SK-N-SH (cell line): ENCODE results near the gene IRF3. TPM values are rescaled to one million over a fixed set of nuclear protein-coding genes. Genes with fewer than 3 reads are reported as not detected.

Experiments used
- CTCF ChIA-PET: fragments of 300-600, 350-600 bp; formaldehyde crosslinking; extraction: SDS; loops from one replicate; lab custom pipeline; 2021; lab: Yijun Ruan, JAX
- POLR2A ChIA-PET: fragments of 350-600 bp; sonication (Branson Sonifier 250); formaldehyde crosslinking; extraction: SDS; loops from one replicate; lab custom pipeline; 2020; ENCODE audit warnings: antibody characterized with exemption, inconsistent platforms; lab: Yijun Ruan, JAX
- DNase-seq: peaks from one replicate; pipeline ENCODE4 v3.0.0; 2012
- H2AFZ ChIP-seq: fragments of 200-600 bp; sonication (generic); 2 replicates; pipeline ENCODE4 v1.8.1; 2016; ENCODE audit warnings: antibody characterized with exemption, mild to moderate bottlenecking, low read depth
- H3F3A ChIP-seq: fragments of 200-600 bp; sonication (generic); replicated peaks from 2 replicates; pipeline ENCODE3; 2016; ENCODE audit warnings: antibody characterized with exemption, mild to moderate bottlenecking; ENCODE audit not compliant: insufficient read depth
- H3K27ac ChIP-seq, 2 experiments: fragments of 200-500 bp in 1 of 2; fragments of 200-600 bp in 1 of 2; sonication (Bioruptor generic) in 1 of 2; sonication (generic), shearing (Covaris generic) in 1 of 2; 2 replicates each; pipeline versions ENCODE4 v1.5.1 to v1.6.1; 2014 to 2016; ENCODE audit warnings: low read depth in 2 of 2, inconsistent platforms in 1 of 2, low read length in 1 of 2, mild to moderate bottlenecking in 1 of 2, mixed read lengths in 1 of 2
- H3K27me3 ChIP-seq: fragments of 200-600 bp; sonication (generic), shearing (Covaris generic); 2 replicates; pipeline ENCODE4 v1.6.1; 2016; ENCODE audit warnings: mixed run types; ENCODE audit not compliant: insufficient read depth
- H3K36me3 ChIP-seq, 2 experiments: fragments of 200-500 bp in 1 of 2; fragments of 200-600 bp in 1 of 2; sonication (Bioruptor generic) in 1 of 2; sonication (generic) in 1 of 2; replicated peaks in 1 of 2; 2 replicates each; pipeline versions ENCODE3 to v1.5.1; 2014 to 2016; ENCODE audit warnings: low read length in 1 of 2, mild to moderate bottlenecking in 1 of 2; ENCODE audit not compliant: insufficient read depth in 2 of 2, control insufficient read depth in 1 of 2
- H3K4me1 ChIP-seq, 2 experiments: fragments of 200-500 bp in 1 of 2; fragments of 200-600 bp in 1 of 2; sonication (Bioruptor generic) in 1 of 2; sonication (generic), shearing (Covaris generic) in 1 of 2; 2 replicates each; pipeline versions ENCODE4 v1.5.1 to v1.6.1; 2014 to 2016; ENCODE audit warnings: low read depth in 1 of 2, low read length in 1 of 2, mixed run types in 1 of 2; ENCODE audit not compliant: insufficient read depth in 2 of 2, control insufficient read depth in 1 of 2
- H3K4me2 ChIP-seq: fragments of 200-600 bp; sonication (generic), shearing (Covaris generic); 2 replicates; pipeline ENCODE4 v1.6.1; 2017; ENCODE audit warnings: mixed run types
- H3K4me3 ChIP-seq, 2 experiments: fragments of 200-500 bp in 1 of 2; fragments of 200-600 bp in 1 of 2; sonication (Bioruptor generic) in 1 of 2; sonication (generic), shearing (Covaris generic) in 1 of 2; 2 replicates each; pipeline versions ENCODE4 v1.5.1 to v1.8.1; 2014 to 2016; ENCODE audit warnings: low read depth in 2 of 2, inconsistent platforms in 1 of 2, low read length in 1 of 2, mild to moderate bottlenecking in 1 of 2, mixed read lengths in 1 of 2, moderate library complexity in 1 of 2
- H3K79me2 ChIP-seq: fragments of 200-600 bp; sonication (generic); 2 replicates; pipeline ENCODE4 v1.8.1; 2017; ENCODE audit warnings: mild to moderate bottlenecking; ENCODE audit not compliant: insufficient read depth
- H3K9ac ChIP-seq: fragments of 200-600 bp; sonication (generic); 2 replicates; pipeline ENCODE4 v1.6.1; 2017; ENCODE audit warnings: mixed run types
- H3K9me2 ChIP-seq: fragments of 200-600 bp; sonication (generic); 2 replicates; pipeline ENCODE4 v1.6.1; 2017; ENCODE audit warnings: mixed run types
- H3K9me3 ChIP-seq: fragments of 200-600 bp; sonication (generic); 2 replicates; pipeline ENCODE4 v1.6.1; 2017; ENCODE audit warnings: mixed run types, mild to moderate bottlenecking, moderate library complexity
- H4K20me1 ChIP-seq: fragments of 200-600 bp; sonication (generic); 2 replicates; pipeline ENCODE4 v1.6.1; 2017; ENCODE audit warnings: mild to moderate bottlenecking, mixed run types; ENCODE audit not compliant: insufficient read depth
- CHD2 ChIP-seq: fragments of 150-350 bp; IDR thresholded peaks from 2 replicates; pipeline ENCODE4 v1.6.1; 2018; ENCODE audit warnings: low read length; ENCODE audit not compliant: partially characterized antibody
- EP300 ChIP-seq, 2 experiments: IDR thresholded peaks; 2 replicates each; pipeline versions ENCODE4 v1.4.0 to v1.6.1; 2012; ENCODE audit warnings: borderline replicate concordance in 1 of 2, low read depth in 1 of 2, low read length in 1 of 2
- FOSL2 ChIP-seq: IDR thresholded peaks from 2 replicates; pipeline ENCODE4 v1.4.0; 2012; ENCODE audit warnings: low read depth, mild to moderate bottlenecking, moderate library complexity, borderline replicate concordance
- FOXJ3 ChIP-seq: sonication (generic); formaldehyde crosslinking; IDR thresholded peaks from 2 replicates; pipeline ENCODE4 v1.5.1; 2020; ENCODE audit warnings: mild to moderate bottlenecking, missing genetic modification reagents
- FOXM1 ChIP-seq: IDR thresholded peaks from 2 replicates; pipeline ENCODE4 v1.4.0; 2012; ENCODE audit warnings: low read depth, mild to moderate bottlenecking
- GABPA ChIP-seq: IDR thresholded peaks from 2 replicates; pipeline ENCODE4 v1.4.0; 2012; ENCODE audit warnings: low read depth, mild to moderate bottlenecking
- MEF2A ChIP-seq: IDR thresholded peaks from 2 replicates; pipeline ENCODE4 v1.4.0; 2012; ENCODE audit warnings: low read depth, borderline replicate concordance
- POLR2AphosphoS5 ChIP-seq: IDR thresholded peaks from 2 replicates; pipeline ENCODE4 v1.6.1; 2012; ENCODE audit warnings: low read depth, low read length
- RAD21 ChIP-seq: IDR thresholded peaks from 2 replicates; pipeline ENCODE4 v1.6.1; 2012; ENCODE audit warnings: mild to moderate bottlenecking, low read length
- RCOR1 ChIP-seq: fragments of 150-350 bp; IDR thresholded peaks from 2 replicates; pipeline ENCODE4 v1.6.1; 2017; ENCODE audit warnings: antibody characterized with exemption, low read length
- SMC3 ChIP-seq: IDR thresholded peaks from 2 replicates; pipeline ENCODE4 v1.6.1; 2012; ENCODE audit warnings: low read depth, low read length, improper control_type of control experiment
- TAF1 ChIP-seq: IDR thresholded peaks from 2 replicates; pipeline ENCODE4 v1.6.1; 2012; ENCODE audit warnings: low read depth, mild to moderate bottlenecking, low read length, moderate library complexity, borderline replicate concordance
- TCF12 ChIP-seq: IDR thresholded peaks from 2 replicates; pipeline ENCODE4 v1.4.0; 2012
- YY1 ChIP-seq: IDR thresholded peaks from 2 replicates; pipeline ENCODE4 v1.4.0; 2012; ENCODE audit warnings: low read depth, mild to moderate bottlenecking
- WGBS: methylation state at CpG from one replicate; pipeline ENCODE4 v1.1.6; 2017; ENCODE audit warnings: low lambda C conversion rate; 5-methylcytosine and 5-hydroxymethylcytosine counted together
- polyA plus RNA-seq, 3 experiments: library from polyadenylated mRNA; depleted of rRNA; stranded (reverse); fragments of >200 nt; gene quantifications; 2 replicates each; pipeline ENCODE4 v1.2.3, GENCODE V29; 2012
- TF ChIP-seq, protein P1 (sequence below): IDR thresholded peaks from 2 replicates; pipeline ENCODE4; 2012
- TF ChIP-seq, protein P2 (sequence below): IDR thresholded peaks from 2 replicates; pipeline ENCODE4 v1.4.0; 2012; ENCODE audit warnings: low read depth
- TF ChIP-seq, protein P3 (sequence below): fragments of 150-350 bp; IDR thresholded peaks from 2 replicates; pipeline ENCODE4 v1.6.1; 2017; ENCODE audit warnings: antibody characterized with exemption, low read length, low read depth, borderline replicate concordance
- TF ChIP-seq, protein P4 (sequence below): fragments of 200-600 bp; sonication (generic); IDR thresholded peaks from 2 replicates; pipeline ENCODE4 v1.6.1; 2017; ENCODE audit warnings: antibody characterized with exemption, mild to moderate bottlenecking, moderate library complexity

IRF3 gene
- polyA plus RNA-seq, 1 of the 3 experiments (the other 2 are of a cell fraction): 112 TPM

DNA sequence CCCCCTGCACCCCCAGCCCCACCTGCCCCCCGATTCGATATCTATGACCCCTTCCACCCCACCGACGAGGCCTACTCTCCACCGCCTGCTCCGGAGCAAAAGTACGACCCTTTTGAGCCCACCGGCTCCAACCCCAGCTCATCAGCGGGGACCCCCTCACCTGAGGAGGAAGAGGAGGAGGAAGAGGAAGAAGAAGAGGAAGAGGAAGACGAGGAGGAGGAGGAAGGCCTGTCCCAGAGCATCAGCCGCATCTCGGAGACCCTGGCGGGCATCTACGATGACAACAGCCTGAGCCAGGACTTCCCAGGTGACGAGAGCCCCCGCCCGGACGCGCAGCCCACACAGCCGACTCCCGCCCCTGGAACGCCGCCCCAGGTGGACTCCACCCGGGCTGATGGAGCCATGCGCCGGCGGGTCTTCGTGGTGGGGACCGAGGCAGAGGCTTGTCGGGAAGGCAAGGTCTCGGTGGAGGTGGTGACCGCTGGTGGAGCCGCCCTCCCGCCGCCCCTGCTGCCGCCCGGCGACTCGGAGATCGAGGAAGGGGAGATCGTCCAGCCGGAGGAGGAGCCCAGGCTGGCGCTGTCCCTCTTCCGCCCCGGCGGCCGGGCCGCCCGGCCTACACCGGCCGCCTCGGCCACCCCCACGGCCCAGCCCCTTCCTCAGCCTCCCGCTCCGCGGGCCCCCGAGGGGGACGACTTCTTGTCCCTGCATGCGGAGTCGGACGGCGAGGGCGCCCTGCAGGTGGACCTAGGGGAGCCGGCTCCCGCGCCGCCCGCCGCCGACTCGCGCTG, 14.4 kb downstream of the IRF3 start (continued):
- TF ChIP-seq FOXJ3 (CRISPR knock-in tag): no peak
- no peak for TF ChIP-seq EP300 (IDR thresholded peaks at IDR 0.05; ENCODE audit: borderline replicate concordance in 1 of 2, low read depth in 1 of 2, low read length in 1 of 2)
- TF ChIP-seq MEF2A: no peak
- TF ChIP-seq, protein P1, sequence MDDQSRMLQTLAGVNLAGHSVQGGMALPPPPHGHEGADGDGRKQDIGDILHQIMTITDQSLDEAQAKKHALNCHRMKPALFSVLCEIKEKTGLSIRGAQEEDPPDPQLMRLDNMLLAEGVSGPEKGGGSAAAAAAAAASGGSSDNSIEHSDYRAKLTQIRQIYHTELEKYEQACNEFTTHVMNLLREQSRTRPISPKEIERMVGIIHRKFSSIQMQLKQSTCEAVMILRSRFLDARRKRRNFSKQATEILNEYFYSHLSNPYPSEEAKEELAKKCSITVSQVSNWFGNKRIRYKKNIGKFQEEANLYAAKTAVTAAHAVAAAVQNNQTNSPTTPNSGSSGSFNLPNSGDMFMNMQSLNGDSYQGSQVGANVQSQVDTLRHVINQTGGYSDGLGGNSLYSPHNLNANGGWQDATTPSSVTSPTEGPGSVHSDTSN: no peak
- TF ChIP-seq, protein P2, sequence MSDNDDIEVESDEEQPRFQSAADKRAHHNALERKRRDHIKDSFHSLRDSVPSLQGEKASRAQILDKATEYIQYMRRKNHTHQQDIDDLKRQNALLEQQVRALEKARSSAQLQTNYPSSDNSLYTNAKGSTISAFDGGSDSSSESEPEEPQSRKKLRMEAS: no peak
- no peak for TF ChIP-seq CHD2
- no peak for TF ChIP-seq FOXM1
- TF ChIP-seq, all 33 proteins: peak for 0

DNA sequence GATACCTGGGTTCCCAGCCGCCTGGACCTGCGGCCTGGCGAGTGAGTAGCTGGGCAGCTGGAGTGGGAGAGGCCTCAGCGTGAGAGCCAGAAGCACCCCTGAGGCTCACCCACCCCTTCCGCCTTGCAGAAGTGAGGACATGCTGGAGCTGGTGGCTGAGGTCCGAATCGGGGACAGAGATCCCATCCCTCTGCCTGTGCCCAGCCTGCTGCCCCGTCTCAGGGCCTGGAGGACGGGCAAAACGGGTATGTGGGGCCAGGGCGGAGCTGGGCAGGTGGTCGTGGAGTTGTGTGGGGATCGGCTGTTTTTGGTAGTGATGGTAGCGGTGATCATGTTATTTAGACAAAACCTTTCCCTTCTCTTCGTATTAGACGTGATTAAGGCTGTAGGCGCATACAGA, 19.1 kb downstream of the IRF3 start:
- Histone ChIP-seq H3K4me3 (no peak overlapping the region), H3K4me1 (peaks cover 0 to 15% of the 10 kb centered on the region in 2 experiments; a peak in 3 of 4 replicates), H3K36me3 (peaks cover 29 to 46% of the 10 kb centered on the region in 2 experiments), H2AFZ (no peak overlapping the region), H3K9ac (no peak overlapping the region), H3K9me2 (no peaks in the 10 kb centered on the region), H3F3A (peaks cover under 1% of the 10 kb centered on the region), H3K27me3 (no peaks in the 10 kb centered on the region), H3K4me2 (no peak overlapping the region), H3K27ac (no peak overlapping the region), H3K9me3 (no peaks in the 10 kb centered on the region), H4K20me1 (peaks cover 19% of the 10 kb centered on the region), H3K79me2 (peaks cover 86% of the 10 kb centered on the region)
- DNase-seq: no peak
- TF ChIP-seq FOXJ3 (CRISPR knock-in tag): no peak
- no peak for TF ChIP-seq RCOR1
- TF ChIP-seq YY1: no peak
- TF ChIP-seq GABPA: no peak
- ChIA-PET POLR2A (interaction anchor here (1.7 kb wide), 1 partner anchor 17 kb away, joined by 7 read pairs; no protein-coding TSS in a partner anchor), CTCF (interaction anchor here (1.1 kb wide), 1 partner anchor 26 kb away, joined by 3 read pairs; no protein-coding TSS in a partner anchor)
- WGBS: 96% methylated on average over 14 of the region's 17 CpGs

DNA sequence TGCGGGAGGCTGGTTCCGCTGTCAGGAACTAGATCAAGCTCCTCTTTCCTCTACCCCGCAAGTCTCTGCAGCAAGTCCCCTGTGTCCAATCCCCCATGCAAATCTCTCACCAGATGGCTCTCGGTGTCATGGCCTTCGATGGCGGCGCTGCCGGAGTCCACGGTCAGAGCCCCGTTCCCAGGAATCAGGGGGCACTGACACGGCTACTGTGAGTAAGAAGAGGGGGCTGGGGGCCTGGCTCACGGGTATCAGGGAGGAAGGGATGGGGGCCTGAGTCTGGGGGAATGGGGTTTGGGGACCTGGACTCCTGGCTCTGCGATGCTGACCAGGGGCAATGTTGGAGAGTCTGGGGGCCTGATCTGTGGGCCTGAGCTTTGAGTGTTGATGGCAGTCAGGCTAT, 19.7 kb downstream of the IRF3 start:
- POLR2A ChIA-PET: interaction anchor here (1.7 kb wide), 1 partner anchor 18 kb away, joined by 7 read pairs; no protein-coding TSS in a partner anchor
- Histone ChIP-seq H3K9ac (no peak overlapping the region), H3K36me3 (peaks cover 29 to 41% of the 10 kb centered on the region in 2 experiments), H3K27ac (no peak overlapping the region), H3K9me2 (no peaks in the 10 kb centered on the region), H3K4me2 (no peak overlapping the region), H2AFZ (no peak overlapping the region), H3K79me2 (peaks cover 91% of the 10 kb centered on the region), H3K27me3 (no peaks in the 10 kb centered on the region), H3K4me3 (no peak overlapping the region), H3K4me1 (peaks cover 6 to 21% of the 10 kb centered on the region in 2 experiments), H4K20me1 (peaks cover 19% of the 10 kb centered on the region), H3K9me3 (no peaks in the 10 kb centered on the region), H3F3A (peaks cover 6% of the 10 kb centered on the region)
- DNase-seq: no peak
- 95% methylated on average over 7 of the region's 13 CpGs for WGBS
- CTCF ChIA-PET: interaction anchor here (0.9 to 1.1 kb wide), 3 partner anchors 20 to 27 kb away, joined by 3 to 6 read pairs (median 3); partner anchors contain the start of genes BCL2L12 and IRF3
- TF ChIP-seq MEF2A (no peak), TCF12 (no peak), RAD21 (no peak), POLR2AphosphoS5 (no peak), FOXM1 (no peak), CHD2 (no peak), SMC3 (no peak), TAF1 (no peak), FOSL2 (no peak)
- TF ChIP-seq, protein P1: no peak
- TF ChIP-seq, protein P3, sequence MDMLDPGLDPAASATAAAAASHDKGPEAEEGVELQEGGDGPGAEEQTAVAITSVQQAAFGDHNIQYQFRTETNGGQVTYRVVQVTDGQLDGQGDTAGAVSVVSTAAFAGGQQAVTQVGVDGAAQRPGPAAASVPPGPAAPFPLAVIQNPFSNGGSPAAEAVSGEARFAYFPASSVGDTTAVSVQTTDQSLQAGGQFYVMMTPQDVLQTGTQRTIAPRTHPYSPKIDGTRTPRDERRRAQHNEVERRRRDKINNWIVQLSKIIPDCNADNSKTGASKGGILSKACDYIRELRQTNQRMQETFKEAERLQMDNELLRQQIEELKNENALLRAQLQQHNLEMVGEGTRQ: no peak
- TF ChIP-seq, protein P4, sequence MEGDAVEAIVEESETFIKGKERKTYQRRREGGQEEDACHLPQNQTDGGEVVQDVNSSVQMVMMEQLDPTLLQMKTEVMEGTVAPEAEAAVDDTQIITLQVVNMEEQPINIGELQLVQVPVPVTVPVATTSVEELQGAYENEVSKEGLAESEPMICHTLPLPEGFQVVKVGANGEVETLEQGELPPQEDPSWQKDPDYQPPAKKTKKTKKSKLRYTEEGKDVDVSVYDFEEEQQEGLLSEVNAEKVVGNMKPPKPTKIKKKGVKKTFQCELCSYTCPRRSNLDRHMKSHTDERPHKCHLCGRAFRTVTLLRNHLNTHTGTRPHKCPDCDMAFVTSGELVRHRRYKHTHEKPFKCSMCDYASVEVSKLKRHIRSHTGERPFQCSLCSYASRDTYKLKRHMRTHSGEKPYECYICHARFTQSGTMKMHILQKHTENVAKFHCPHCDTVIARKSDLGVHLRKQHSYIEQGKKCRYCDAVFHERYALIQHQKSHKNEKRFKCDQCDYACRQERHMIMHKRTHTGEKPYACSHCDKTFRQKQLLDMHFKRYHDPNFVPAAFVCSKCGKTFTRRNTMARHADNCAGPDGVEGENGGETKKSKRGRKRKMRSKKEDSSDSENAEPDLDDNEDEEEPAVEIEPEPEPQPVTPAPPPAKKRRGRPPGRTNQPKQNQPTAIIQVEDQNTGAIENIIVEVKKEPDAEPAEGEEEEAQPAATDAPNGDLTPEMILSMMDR: no peak
- TF ChIP-seq, protein P2: no peak
